CD4-positive, alpha-beta T cell (primary cell): ENCODE data around the gene ABCA5. TPM values are rescaled to one million over a fixed set of nuclear protein-coding genes. Genes with fewer than 3 reads are reported as not detected.
"Not testable (repeated sequence)": the region's sequence is repeated elsewhere in the genome, so short reads cannot be mapped to it uniquely, and the experiment has no call there.

Experiments
- ATAC-seq: fragments of 200-7000 bp; cut with Tn5 transposase; one replicate; pipeline ENCODE4 v1.10.0; 2022; ENCODE audit warnings: mild to moderate bottlenecking; ENCODE audit not compliant: poor library complexity
- CTCF ChIA-PET: fragments of 350-600 bp; sonication (Branson Sonifier 250); formaldehyde crosslinking; loops from one replicate; lab custom pipeline; 2021; ENCODE audit warnings: antibody characterized with exemption, inconsistent platforms; lab: Charles Lee
- POLR2A ChIA-PET: fragments of 350-600 bp; sonication (Branson Sonifier 250); formaldehyde crosslinking; loops from one replicate; lab custom pipeline; 2021; ENCODE audit warnings: antibody characterized with exemption, inconsistent platforms; lab: Charles Lee
- DNase-seq, 14 experiments: peaks; one replicate each; pipeline ENCODE4 v3.0.0-alpha.2; 2013 to 2020; ENCODE audit warnings: mixed read lengths in 2 of 14
- H3K27ac ChIP-seq, 2 donors: one replicate each; pipeline versions ENCODE4 v1.5.1 to v1.7.0; 2013; ENCODE audit warnings: low read length in 2 of 2, low read depth in 1 of 2, mild to moderate bottlenecking in 1 of 2
- H3K27me3 ChIP-seq, 2 experiments: 1 replicate in 1 of 2; 2 replicates in 1 of 2; pipeline versions ENCODE4 v1.6.1 to v1.7.0; 2013; ENCODE audit warnings: low read length in 2 of 2, control low read depth in 1 of 2, mild to moderate bottlenecking in 1 of 2, moderate library complexity in 1 of 2; ENCODE audit not compliant: insufficient read depth in 2 of 2, control insufficient read depth in 1 of 2
- H3K36me3 ChIP-seq: one replicate; pipeline ENCODE4 v1.6.1; 2013; ENCODE audit warnings: low read length, control low read depth; ENCODE audit not compliant: insufficient read depth
- H3K4me1 ChIP-seq: one replicate; pipeline ENCODE4 v1.6.1; 2013; ENCODE audit warnings: low read length, control low read depth; ENCODE audit not compliant: insufficient read depth
- H3K4me3 ChIP-seq: one replicate; pipeline ENCODE4 v1.5.1; 2013; ENCODE audit warnings: mild to moderate bottlenecking, low read length, moderate library complexity
- H3K9me3 ChIP-seq, 2 experiments: 1 replicate in 1 of 2; 2 replicates in 1 of 2; pipeline versions ENCODE4 v1.6.1 to v1.7.0; 2013; ENCODE audit warnings: low read length in 2 of 2, mild to moderate bottlenecking in 2 of 2, control low read depth in 1 of 2, moderate library complexity in 1 of 2; ENCODE audit not compliant: control insufficient read depth in 1 of 2, insufficient read depth in 1 of 2
- H3K27ac Mint-ChIP-seq: one replicate; pipeline ENCODE4 v1.8.0; 2020; ENCODE audit warnings: mixed read lengths
- H3K27me3 Mint-ChIP-seq: one replicate; pipeline ENCODE4 v1.8.0; 2021; ENCODE audit warnings: mixed read lengths
- H3K36me3 Mint-ChIP-seq: one replicate; pipeline ENCODE4 v1.8.0; 2021; ENCODE audit warnings: low read depth, mixed read lengths
- H3K4me1 Mint-ChIP-seq: one replicate; pipeline ENCODE4 v1.8.0; 2021; ENCODE audit warnings: low read depth, mixed read lengths
- H3K4me3 Mint-ChIP-seq: one replicate; pipeline ENCODE4 v1.8.0; 2020; ENCODE audit warnings: mild to moderate bottlenecking, mixed read lengths
- H3K9me3 Mint-ChIP-seq: one replicate; pipeline ENCODE4 v1.8.0; 2020; ENCODE audit warnings: mixed read lengths
- intact Hi-C, 2 experiments: fragments of 100-400 bp; cut with DNase I in 1 of 2; cut with micrococcal nuclease in 1 of 2; formaldehyde crosslinking; loops; one replicate each; pipeline versions ENCODE4 v1.15.1 to v1.9.0; 2023 to 2025; cut with DNase I, micrococcal nuclease
- total RNA-seq, 174 experiments: library from RNA in 2 of 174; stranded (reverse) in 2 of 174; gene quantifications; one replicate each; pipeline ENCODE4 v1.2.3 and lab custom pipeline; 2021 to 2026
- TF ChIP-seq, protein P1 (sequence below): fragments of 200-600 bp; IDR thresholded peaks from one replicate; pipeline ENCODE4 v1.8.0; 2022; ENCODE audit warnings: antibody characterized with exemption, mild to moderate bottlenecking

The ABCA5 gene
- total RNA-seq, 2 experiments from 2014 or later = 33.4 to 34.9 TPM

DNA sequence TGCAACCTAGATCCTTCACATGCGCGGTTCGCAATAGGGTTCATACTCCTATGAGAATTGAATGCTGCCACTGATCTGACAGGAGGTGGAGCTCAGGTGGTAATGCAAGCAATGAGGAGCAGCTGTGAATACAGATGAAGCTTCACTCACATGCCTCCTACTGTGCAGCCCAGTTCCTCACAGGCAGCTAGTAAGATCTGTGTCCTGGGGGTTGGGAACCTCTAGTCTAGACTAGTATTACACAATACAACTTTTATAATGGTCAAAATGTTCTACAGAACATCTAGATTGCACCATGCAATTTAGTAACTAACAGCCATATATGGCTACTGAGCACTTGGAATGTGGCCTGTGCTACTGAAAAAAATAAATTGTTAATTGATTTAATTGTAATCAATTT, 26.7 kb downstream of the ABCA5 start:
- no peaks in the 10 kb centered on the region for H3K4me1 ChIP-seq
- ChIA-PET CTCF (no interaction called here), POLR2A (interaction anchor here (0.7 kb wide), 1 partner anchor 114 kb away, joined by 3 read pairs; the partner anchor contains the start of gene MAP2K6)
- peaks cover 0 to 4% of the 10 kb centered on the region in 2 experiments for H3K9me3 ChIP-seq
- H3K27ac ChIP-seq = no peak overlapping the region
- no peak overlapping the region for H3K4me3 ChIP-seq
- Mint-ChIP-seq H3K4me1 (no peaks in the 10 kb centered on the region), H3K9me3 (no peaks in the 10 kb centered on the region), H3K27me3 (no peaks in the 10 kb centered on the region), H3K4me3 (no peak overlapping the region), H3K27ac (no peak overlapping the region), H3K36me3 (peaks cover 53% of the 10 kb centered on the region)
- peaks cover 3% of the 10 kb centered on the region for H3K36me3 ChIP-seq
- H3K27me3 ChIP-seq = no peaks in the 10 kb centered on the region
- no peak for DNase-seq
- no peak for ATAC-seq
- intact Hi-C loops = no loop called here
- TF ChIP-seq, protein P1, sequence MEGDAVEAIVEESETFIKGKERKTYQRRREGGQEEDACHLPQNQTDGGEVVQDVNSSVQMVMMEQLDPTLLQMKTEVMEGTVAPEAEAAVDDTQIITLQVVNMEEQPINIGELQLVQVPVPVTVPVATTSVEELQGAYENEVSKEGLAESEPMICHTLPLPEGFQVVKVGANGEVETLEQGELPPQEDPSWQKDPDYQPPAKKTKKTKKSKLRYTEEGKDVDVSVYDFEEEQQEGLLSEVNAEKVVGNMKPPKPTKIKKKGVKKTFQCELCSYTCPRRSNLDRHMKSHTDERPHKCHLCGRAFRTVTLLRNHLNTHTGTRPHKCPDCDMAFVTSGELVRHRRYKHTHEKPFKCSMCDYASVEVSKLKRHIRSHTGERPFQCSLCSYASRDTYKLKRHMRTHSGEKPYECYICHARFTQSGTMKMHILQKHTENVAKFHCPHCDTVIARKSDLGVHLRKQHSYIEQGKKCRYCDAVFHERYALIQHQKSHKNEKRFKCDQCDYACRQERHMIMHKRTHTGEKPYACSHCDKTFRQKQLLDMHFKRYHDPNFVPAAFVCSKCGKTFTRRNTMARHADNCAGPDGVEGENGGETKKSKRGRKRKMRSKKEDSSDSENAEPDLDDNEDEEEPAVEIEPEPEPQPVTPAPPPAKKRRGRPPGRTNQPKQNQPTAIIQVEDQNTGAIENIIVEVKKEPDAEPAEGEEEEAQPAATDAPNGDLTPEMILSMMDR = no peak

DNA sequence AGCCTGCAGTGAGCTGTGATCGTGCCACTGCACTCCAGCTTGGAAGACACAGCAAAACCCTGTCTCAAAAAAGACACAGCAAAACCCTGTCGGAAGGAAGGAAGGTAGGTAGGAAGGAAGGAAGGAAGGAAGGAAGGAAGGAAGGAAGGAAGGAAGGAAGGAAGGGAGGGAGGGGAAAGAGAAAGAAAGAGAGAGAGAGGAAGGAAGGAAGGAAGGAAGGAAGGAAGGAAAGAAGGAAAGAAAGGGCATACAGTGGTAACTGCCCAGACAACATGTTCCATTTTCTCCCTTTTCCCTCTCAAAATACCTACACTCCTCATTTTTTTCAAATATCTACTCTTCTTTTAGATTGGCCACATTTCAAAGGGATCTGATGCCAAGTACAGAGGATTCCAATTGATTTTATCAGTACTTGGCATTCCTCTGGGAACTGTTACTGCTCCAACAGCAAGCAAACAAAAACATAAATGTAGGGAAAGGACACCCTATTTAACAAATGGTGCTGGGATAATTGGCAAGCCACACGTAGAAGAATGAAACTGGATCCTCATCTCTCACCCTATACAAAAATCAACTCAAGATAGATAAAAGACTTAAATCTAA, 28.7 kb downstream of the ABCA5 start:
- DNase-seq, H3K4me1 Mint-ChIP-seq, CTCF ChIA-PET, H3K4me3 ChIP-seq, H3K27ac ChIP-seq, H3K9me3 Mint-ChIP-seq, H3K4me3 Mint-ChIP-seq, ATAC-seq, H3K27me3 ChIP-seq, H3K4me1 ChIP-seq, POLR2A ChIA-PET, H3K36me3 ChIP-seq, H3K27me3 Mint-ChIP-seq, H3K27ac Mint-ChIP-seq, H3K9me3 ChIP-seq: not testable (repeated sequence)
- intact Hi-C loops = loop anchor here in 1 of 2 experiments (5.0 kb wide), 1 partner anchor 51 kb away; no protein-coding TSS in a partner anchor
- peaks cover 67% of the 10 kb centered on the region for H3K36me3 Mint-ChIP-seq

DNA sequence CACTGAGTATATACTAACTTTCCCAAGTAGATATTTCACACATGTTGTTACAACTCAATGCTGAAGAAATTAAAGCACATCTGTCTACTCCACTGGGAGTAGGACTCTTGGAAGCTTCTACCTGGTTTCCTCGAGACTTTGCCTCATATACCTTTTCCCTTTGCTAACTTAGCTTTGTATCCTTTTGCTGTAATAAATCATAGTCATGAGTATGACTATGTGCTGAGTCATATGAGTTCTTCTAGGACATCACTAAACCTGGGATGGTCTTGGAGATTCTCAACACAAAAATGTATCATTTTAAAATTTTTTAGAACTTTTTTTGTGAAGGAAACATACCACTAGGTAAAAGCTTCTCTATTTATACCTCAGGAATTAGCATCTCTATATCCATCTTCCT, 39.8 kb downstream of the ABCA5 start:
- H3K9me3 ChIP-seq = no peaks in the 10 kb centered on the region
- H3K27me3 Mint-ChIP-seq = no peaks in the 10 kb centered on the region
- H3K27ac ChIP-seq = no peak overlapping the region
- H3K4me3 ChIP-seq = no peak overlapping the region
- TF ChIP-seq, protein P1 = no peak
- CTCF ChIA-PET = no interaction called here
- intact Hi-C loops = no loop called here
- POLR2A ChIA-PET = no interaction called here
- H3K27ac Mint-ChIP-seq = no peak overlapping the region
- DNase-seq = no peak
- H3K27me3 ChIP-seq = no peaks in the 10 kb centered on the region
- no peaks in the 10 kb centered on the region for H3K4me1 Mint-ChIP-seq
- ATAC-seq = no peak
- peaks cover 26% of the 10 kb centered on the region for H3K36me3 ChIP-seq
- H3K36me3 Mint-ChIP-seq = peaks cover 82% of the 10 kb centered on the region
- H3K4me1 ChIP-seq = no peaks in the 10 kb centered on the region
- no peak overlapping the region for H3K4me3 Mint-ChIP-seq
- no peaks in the 10 kb centered on the region for H3K9me3 Mint-ChIP-seq

DNA sequence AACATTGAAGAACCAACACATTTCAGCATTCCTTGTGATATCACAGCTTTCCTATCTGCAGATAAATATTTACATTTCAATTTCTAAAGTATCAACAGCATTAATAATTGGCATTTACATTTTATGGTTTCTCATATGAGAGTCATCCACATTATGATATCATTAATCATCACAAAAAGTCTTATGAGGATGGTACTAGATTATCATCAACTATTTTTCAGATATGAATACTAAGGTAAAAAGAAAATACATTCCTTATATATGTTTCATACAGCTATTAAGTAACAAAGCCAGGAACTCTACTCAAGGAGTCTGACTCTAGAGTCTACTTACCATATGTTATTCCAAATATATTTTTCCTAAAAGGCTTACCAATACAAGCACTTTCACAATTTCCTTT, 40.7 kb downstream of the ABCA5 start:
- H3K9me3 ChIP-seq = no peaks in the 10 kb centered on the region
- no peak overlapping the region for H3K27ac Mint-ChIP-seq
- H3K27ac ChIP-seq = no peak overlapping the region
- H3K9me3 Mint-ChIP-seq = no peaks in the 10 kb centered on the region
- H3K4me3 Mint-ChIP-seq = no peak overlapping the region
- intact Hi-C loops = no loop called here
- peaks cover 83% of the 10 kb centered on the region for H3K36me3 Mint-ChIP-seq
- ChIA-PET CTCF (no interaction called here), POLR2A (no interaction called here)
- H3K4me1 Mint-ChIP-seq = no peaks in the 10 kb centered on the region
- ATAC-seq (no peak), DNase-seq (no peak)
- H3K27me3 Mint-ChIP-seq = no peaks in the 10 kb centered on the region
- no peak overlapping the region for H3K4me3 ChIP-seq
- no peaks in the 10 kb centered on the region for H3K4me1 ChIP-seq
- no peaks in the 10 kb centered on the region for H3K27me3 ChIP-seq
- peaks cover 26% of the 10 kb centered on the region for H3K36me3 ChIP-seq
- TF ChIP-seq, protein P1 = no peak
